HG02642 (cell line): ENCODE data around the gene BLOC1S4.
"Not testable (repeated sequence)": the region's sequence is repeated elsewhere in the genome, so short reads cannot be mapped to it uniquely, and the experiment has no call there.

Experiments
- ATAC-seq: cut with Tn5 transposase; IDR thresholded peaks from one replicate; pipeline ENCODE4 v1.9.1; 2021; ENCODE audit warnings: mild to moderate bottlenecking; ENCODE audit not compliant: unreplicated experiment, poor library complexity

The BLOC1S4 gene

DNA sequence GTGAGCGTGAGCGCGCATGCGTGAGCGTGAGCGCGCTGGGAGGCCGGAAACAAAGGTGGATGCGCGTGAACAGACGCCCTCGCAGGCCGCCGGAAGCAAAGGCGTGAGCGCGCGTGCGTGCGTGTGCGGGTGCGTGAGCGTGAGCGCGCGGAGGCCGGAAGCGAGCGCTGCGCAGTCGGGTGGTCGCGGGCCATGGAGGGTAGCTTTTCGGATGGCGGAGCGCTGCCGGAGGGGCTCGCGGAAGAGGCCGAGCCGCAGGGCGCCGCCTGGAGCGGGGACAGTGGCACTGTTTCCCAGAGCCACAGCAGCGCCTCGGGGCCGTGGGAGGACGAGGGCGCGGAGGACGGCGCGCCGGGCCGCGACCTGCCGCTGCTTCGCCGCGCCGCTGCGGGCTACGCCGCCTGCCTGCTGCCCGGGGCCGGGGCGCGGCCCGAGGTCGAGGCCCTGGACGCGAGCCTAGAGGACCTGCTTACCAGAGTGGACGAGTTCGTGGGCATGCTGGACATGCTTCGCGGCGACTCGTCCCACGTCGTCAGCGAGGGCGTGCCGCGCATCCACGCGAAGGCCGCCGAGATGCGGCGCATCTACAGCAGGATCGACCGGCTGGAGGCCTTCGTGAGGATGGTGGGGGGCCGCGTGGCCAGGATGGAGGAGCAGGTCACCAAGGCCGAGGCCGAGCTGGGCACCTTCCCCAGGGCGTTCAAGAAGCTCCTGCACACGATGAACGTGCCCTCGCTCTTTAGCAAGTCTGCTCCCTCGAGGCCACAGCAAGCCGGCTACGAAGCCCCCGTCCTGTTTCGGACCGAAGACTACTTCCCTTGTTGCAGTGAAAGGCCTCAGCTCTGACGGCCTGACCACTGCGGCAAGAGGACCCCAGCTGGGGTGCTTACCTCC, at the start of gene BLOC1S4:
Gene BLOC1S4 (plus strand): TSS at position 157 of the 894 bp plus-strand sequence. CDS start 36 bp downstream, at position 193.
- ATAC-seq = peak; percentile 87

- ATAC-seq = no peak
These were observed 47.6 kb upstream of the BLOC1S4 start for GRCh38 chr4:6668391-6668790.

- ATAC-seq = no peak
These were observed 44.3 kb upstream of the BLOC1S4 start for GRCh38 chr4:6671648-6672047.

DNA sequence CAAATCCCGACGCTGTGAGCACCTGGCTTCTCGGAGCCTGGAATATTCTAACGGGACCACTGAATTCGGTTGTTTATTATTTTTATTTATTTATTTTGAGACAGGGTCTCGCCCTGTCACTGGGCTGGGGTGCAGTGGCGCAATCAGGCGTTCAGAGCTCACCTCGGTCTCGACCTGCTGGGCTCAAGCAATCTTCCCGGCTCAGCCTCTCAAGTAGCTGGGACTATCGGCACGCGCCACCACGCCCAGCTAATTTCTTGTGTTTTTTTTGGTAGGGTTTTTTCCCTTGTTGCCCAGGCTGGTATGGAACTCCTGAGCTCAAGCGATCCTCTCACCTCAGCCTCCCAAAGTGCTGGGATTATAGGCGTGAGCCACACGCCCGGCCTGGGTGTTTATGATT, 43.8 kb upstream of the BLOC1S4 start:
- no peak for ATAC-seq

DNA sequence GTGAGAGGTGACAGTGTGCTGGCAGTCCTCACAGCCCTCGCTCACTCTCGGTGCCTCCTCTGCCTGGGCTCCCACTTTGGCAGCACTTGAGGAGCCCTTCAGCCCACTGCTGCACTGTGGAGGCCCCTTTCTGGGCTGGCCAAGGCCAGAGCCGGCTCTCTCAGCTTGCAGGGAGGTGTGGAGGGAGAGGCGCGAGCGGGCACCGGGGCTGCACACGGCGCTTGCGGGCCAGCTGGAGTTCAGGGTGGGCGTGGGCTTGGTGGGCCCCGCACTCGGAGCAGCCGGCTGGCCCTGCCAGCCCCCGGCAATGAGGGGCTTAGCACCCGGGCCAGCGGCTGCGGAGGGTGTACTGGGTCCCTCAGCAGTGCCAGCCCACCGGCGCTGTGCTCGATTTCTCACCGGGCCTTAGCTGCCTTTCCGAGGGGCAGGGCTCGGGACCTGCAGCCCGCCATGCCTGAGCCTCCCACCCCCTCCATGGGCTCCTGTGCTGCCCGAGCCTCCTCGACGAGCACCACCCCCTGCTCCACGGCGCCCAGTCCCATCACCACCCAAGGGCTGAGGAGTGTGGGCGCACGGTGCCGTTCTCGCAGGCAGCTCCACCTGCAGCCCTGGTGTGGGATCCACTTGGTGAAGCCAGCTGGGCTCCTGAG, 43.3 kb upstream of the BLOC1S4 start:
- ATAC-seq = not testable (repeated sequence)

GRCh38 chr4:6673191-6673659, 42.7 kb upstream of the BLOC1S4 start:
- not testable (repeated sequence) for ATAC-seq

DNA sequence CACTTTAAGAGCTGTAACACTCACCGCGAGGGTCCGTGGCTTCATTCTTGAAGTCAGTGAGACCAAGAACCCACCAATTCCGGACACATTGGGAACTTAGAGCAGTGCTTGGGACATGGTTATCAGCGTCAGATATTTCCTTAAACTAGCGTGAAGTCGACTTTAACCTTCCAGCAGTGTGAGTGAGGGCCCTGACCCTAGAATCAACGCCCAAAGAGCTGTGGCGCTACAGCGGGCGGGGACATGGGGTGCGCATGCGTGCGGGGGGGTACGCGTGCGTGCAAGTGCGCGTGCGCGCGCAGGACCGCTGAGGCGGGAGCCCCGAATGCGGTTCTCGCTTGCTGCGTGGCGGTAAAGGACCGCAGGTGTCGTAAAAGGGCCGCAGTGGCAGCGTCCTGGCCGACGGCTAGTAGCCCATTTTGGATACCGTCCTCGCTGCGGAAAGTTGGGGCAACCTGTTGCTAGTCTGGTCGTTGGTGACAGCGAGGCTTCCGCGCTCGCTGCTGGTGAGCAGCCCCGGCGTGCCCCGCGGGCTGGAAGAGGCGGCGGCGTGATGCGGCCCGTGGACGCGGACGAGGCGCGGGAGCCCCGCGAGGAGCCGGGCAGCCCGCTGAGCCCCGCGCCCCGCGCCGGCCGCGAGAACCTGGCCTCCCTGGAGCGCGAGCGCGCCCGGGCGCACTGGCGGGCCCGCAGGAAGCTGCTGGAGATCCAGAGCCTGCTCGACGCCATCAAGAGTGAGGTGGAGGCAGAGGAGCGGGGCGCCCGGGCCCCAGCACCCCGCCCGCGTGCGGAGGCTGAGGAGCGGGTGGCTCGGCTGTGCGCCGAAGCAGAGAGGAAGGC, 42.1 kb upstream of the BLOC1S4 start:
- ATAC-seq = peak; percentile 79

- peak; percentile 37 for ATAC-seq
These were observed 41.3 kb upstream of the BLOC1S4 start for GRCh38 chr4:6674500-6675149.

GRCh38 chr4:6676722-6677558, 39.0 kb upstream of the BLOC1S4 start:
- ATAC-seq = no peak

GRCh38 chr4:6680372-6681034, 35.5 kb upstream of the BLOC1S4 start:
- ATAC-seq = no peak

GRCh38 chr4:6681191-6681590, 34.8 kb upstream of the BLOC1S4 start:
- ATAC-seq = no peak

- ATAC-seq = no peak
These were observed 32.9 kb upstream of the BLOC1S4 start for GRCh38 chr4:6682862-6683590.

- ATAC-seq = no peak
These were observed 31.3 kb upstream of the BLOC1S4 start for GRCh38 chr4:6684656-6685055.

GRCh38 chr4:6686104-6686787, 29.7 kb upstream of the BLOC1S4 start:
- no peak for ATAC-seq

DNA sequence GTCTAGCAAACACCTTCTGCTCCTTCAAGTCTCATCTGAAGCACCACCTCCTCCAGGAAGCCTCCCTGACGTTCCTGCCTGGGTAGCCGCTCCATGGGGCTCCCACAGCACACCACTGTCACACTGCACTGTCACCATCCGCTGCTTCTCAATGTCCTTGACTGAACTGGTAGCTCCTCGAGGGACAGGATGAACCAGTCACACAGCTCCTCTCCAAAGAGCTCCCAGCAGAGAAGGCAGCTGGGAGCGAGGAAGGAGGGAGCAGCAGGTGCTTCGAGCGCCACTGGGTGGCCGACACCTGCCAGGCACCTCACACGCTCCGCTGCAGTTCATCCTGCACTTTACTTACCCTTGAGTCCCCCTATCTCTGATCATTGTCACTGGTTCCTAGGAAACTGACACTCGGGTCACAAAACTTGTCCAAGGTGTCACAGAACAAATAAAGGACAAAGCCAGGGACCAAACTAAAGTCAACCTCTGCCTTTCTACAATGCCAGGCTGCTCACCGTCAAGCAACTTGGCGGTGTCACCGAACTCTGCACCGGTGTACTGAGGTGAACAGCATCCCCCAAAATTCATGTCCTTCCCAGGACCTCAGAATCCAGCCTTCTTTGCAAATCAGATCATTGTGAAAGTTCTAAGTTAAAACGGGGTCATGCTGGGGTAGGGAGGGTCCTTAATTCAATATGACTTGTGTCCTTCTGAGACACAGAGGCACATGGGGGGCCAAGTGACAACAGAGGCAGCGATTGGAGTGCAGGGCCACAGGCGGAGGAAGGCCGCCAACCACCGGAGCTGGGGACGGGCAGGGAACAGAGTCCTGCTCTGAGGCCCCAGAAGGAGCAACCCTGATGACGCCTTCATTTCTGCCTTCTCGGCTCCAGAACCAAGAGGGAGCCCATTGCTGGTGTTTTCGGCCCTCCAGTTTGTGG, 27.8 kb upstream of the BLOC1S4 start:
- no peak for ATAC-seq

DNA sequence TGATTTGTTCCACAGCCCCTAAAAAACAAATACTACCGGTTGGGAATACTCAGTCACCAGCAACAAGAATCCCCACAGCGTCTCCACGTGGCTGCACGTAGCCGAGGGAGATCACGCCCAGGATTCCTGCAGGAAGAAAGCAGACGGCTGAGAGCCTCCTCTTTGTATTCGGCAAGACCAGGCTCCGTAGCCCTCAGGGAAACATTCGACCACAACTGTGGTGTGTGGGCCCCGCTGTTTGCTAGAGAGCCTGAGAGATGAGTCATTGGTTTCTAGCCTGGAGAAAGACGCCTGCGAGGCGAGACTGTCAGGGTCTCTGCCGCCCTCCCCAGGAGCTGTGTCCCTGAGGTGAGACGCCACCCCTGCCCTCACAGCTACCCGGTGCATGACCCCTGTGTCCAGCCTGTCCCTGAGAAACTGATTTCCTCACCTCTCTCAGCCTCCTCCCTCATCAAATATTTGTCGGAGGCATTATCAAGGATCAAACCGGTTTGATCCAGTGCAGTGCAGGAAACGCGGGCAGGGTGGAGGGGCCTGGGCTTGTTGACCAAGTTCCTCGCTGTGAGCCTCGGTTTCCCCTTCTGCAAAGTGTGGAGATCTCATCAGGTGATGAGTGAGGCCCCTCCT, 27.0 kb upstream of the BLOC1S4 start:
- peak; percentile 67 for ATAC-seq
